Measurements from ENCODE around the gene INPP4A.

GRCh38 chr2:98426771-98427170, 17.9 kb upstream of the INPP4A start:
- no peak for TF ChIP-seq CTCF (IDR thresholded peaks at IDR 0.05)
- TF ChIP-seq ZFX (IDR thresholded peaks at IDR 0.05; ENCODE audit: borderline replicate concordance), result no peak

All from 22Rv1 (cell line).